Middle frontal gyrus (tissue), 1 donor: ENCODE results near the gene ATP13A4.
"Not testable (repeated sequence)": the region's sequence is repeated elsewhere in the genome, so short reads cannot be mapped to it uniquely, and the experiment has no call there.

Source experiments
- DNase-seq: peaks from one replicate; pipeline ENCODE4 v3.0.0-alpha.2; 2015; ENCODE audit warnings: low spot score; ENCODE audit errors: extremely low spot score

The ATP13A4 gene

GRCh38 chr3:193560870-193561269 lies 6.2 kb upstream of the ATP13A4 start:
- DNase-seq = no peak

GRCh38 chr3:193560091-193560490 lies 5.4 kb upstream of the ATP13A4 start:
- no peak for DNase-seq

DNA sequence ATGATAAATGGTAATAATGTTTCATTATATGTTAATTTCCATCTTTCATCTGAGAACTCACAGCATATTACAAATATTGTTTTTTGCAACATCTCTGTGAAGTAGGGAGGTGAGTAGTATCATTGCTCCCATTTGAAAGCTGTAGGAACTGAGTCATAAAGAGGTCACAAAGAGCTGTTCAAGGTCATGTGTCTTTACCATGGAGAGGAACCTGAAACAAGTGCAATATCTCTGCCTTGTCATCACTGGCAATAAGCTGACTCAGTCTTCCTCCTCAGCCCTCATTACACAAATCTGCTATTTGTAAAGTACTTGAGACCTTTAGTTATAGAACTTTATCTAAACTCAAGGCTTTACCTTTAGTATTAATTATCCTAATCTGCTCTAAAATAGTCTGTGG lies 4.4 kb upstream of the ATP13A4 start:
- no peak for DNase-seq

- no peak for DNase-seq
These were observed 2.1 kb upstream of the ATP13A4 start for GRCh38 chr3:193556841-193557240.

- no peak for DNase-seq
These were observed 1.1 kb downstream of the ATP13A4 start for GRCh38 chr3:193553586-193553985.

DNA sequence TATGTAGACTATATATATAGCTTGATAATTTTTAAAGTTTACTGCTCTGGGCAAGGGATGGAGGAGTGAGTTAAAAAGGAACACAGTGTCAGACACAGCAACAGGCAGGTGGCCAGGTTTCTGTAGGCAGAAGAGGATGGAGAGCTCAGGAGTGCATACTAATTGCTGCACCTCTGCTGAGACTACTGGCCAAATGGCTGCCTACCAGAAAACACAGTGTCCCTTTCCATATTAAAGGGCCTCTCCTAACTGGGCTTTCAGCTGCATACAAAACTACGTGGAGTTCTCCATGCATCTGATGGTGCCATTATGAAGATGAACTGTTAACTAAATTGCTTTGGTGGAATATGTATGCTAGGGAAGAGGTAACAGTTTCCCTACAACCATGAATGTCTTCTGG lies 1.8 kb downstream of the ATP13A4 start:
- DNase-seq = no peak

- DNase-seq = no peak
These were observed 6.3 kb downstream of the ATP13A4 start for GRCh38 chr3:193548406-193548805.

GRCh38 chr3:193546129-193546528 lies 8.6 kb downstream of the ATP13A4 start:
- no peak for DNase-seq

- DNase-seq = no peak
These were observed 9.4 kb downstream of the ATP13A4 start for GRCh38 chr3:193545304-193545703.

GRCh38 chr3:193544289-193544688 lies 10.4 kb downstream of the ATP13A4 start:
- no peak for DNase-seq

- no peak for DNase-seq
These were observed 24.2 kb downstream of the ATP13A4 start for GRCh38 chr3:193530231-193531165.

DNA sequence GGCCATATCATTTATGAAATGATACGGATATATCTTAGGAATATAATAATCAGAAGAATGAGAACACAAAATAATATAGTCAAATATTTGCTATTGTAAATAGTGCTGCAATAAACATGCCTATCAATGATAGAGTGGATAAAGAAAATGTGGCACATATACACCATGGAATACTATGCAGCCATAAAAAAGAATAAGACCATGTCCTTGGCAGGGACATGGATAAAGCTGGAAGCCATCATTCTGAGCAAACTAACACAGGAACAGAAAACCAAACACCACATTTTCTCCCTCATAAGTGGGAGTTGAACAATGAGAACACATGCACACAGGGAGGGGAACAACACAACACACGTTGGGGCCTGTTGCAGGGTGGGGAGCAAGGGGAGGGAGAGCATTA lies 28.6 kb downstream of the ATP13A4 start:
- DNase-seq = not testable (repeated sequence)

DNA sequence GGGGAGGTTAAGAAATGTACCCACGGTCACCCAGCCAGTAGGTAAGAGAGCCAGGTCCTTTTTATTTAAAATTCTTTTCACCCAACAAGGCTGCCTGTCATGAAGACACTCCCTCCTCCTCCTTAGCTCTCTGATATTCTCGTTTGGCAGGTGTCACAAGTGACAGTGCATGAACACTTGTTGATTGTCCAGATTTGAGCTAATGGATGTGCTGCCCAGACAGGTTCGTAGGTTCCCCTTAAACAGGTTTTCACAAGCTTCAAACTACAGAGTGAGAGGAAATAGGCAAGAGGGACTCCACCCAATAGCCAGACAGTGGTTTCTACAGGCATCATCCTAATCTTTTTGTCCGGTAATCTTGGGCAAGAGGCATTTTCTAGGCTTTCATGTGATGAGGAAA lies 32.2 kb downstream of the ATP13A4 start:
- no peak for DNase-seq

- no peak for DNase-seq
These were observed 34.0 kb downstream of the ATP13A4 start for GRCh38 chr3:193520738-193521137.

- no peak for DNase-seq
These were observed 38.7 kb downstream of the ATP13A4 start for GRCh38 chr3:193515966-193516365.

DNA sequence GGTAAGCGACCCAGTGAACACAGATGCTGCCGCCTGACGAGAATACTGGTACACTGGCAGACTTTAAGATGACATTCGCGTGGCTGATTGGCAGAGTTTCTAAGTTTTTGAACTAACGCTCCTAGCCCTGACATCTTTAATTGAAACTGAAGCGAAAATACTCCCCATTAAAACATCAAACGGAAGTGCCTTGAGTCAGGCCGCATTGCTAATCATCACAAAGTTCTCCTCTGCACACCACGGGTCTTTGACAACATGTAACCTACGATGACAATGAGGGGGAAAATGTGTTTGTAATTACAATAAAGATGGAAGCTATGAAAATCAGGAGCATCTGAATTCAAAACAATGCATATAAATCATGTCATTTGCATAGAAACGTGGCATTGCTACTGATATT lies 44.5 kb downstream of the ATP13A4 start:
- DNase-seq = no peak

DNA sequence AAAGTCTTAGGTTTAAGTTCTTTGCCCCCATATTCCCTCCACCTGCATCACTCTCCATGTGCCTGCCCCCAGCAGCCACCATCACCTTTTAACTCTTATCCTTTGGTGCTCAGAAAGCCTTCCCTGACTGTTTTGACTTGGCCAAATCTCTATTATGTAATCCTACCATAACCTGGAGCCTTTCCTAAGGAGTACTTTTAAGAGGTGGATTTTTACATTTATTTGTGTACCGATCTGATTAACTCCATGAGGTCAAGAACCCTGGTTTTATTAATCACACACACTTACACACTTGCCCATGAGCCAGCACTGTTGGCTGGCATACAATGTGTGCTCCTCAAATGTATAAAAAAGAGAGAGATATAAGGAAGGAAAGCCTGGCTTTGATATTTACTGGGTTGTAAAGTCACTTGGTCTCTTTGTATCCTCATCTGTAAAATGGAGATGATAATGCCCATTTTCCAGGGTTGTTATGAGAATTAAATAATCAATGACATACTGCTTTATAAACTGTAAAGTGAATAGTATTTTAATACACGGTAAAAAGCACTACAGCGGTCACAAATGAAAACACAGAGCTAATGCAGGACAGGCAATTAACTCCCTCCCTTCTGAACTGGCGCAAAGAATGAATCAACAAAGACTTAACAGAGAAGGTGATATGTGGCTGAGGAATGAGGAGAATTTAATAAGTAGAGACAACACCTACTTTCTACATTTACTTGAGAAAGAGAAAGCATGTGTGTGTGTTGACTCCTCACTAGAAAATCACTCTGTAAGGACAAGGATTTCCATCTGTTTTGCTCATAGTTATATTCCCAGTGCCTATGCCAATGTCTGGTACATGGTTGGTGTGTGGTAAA lies 45.4 kb downstream of the ATP13A4 start:
- no peak for DNase-seq

GRCh38 chr3:193508108-193508507 lies 46.6 kb downstream of the ATP13A4 start:
- no peak for DNase-seq

DNA sequence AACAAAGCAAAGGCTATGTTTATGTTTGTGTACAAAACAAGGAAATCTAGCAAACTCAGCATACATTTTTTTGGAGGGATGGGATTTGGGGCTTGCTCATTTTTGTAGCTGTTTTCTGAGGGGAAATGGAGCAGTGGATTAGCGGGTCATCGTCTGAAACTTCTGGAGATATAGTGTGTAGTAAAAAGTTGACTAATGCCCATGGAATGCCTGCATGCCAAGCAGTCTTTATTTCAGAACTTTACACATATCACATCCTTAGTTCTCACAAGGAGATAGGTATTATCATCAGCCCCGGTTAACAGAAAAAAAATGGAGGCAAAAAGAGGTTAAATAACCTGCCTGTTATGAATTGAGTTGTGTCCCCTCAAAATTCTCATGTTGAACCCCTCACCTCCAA lies 47.1 kb downstream of the ATP13A4 start:
- no peak for DNase-seq

DNA sequence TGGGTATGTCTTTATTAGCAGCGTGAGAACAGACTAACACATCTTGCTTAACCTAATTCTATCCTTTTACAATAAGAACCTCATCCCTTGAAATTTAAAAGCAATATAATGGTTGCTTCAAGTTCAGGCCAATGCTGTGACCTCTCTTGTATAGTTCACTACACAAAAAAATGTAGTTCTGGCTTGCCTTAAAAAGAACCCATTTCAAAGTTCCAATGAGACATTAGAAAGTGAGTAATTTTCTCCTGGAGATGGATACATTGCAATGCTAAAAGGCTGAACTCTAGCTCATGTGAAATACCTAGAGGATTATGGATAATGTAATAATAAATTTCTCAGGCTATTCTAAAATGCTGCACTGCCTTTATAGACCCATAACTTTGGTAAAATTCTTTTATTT lies 47.8 kb downstream of the ATP13A4 start:
- no peak for DNase-seq

DNA sequence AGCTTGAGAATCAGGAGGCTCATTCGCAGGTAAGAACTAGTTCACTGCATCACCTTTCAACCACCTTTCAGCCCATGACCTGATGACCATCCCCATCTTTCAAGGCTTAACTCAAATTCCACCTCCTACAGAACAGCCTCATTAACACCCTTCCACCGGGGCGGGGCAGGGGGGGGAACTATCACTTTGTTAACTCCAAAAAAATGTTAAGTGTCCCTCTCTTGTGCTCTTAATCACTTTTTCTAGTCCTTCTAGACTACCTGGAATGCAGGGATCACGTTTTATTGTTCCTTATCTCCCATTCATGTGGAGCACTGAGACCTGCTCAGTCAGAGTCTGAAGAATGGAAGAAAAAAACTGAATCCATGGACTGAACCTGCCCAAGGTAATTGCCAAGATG lies 51.8 kb downstream of the ATP13A4 start:
- no peak for DNase-seq

- no peak for DNase-seq
These were observed 54.8 kb downstream of the ATP13A4 start for GRCh38 chr3:193499801-193500485.
